IPS DF 6.9 (cell line): ENCODE data around the gene LTB4R.

Source experiments
- DNase-seq: peaks from one replicate; pipeline ENCODE4 v3.0.0-alpha.2; 2013; ENCODE audit warnings: low read depth, low spot score
- H3K27ac ChIP-seq: one replicate; pipeline ENCODE4 v1.5.1; 2013; ENCODE audit warnings: low read length, control low read depth
- H3K27me3 ChIP-seq: 2 replicates; pipeline ENCODE4 v1.6.1; 2013; ENCODE audit warnings: mild to moderate bottlenecking, low read length; ENCODE audit not compliant: control insufficient read depth, insufficient read depth
- H3K36me3 ChIP-seq: 2 replicates; pipeline ENCODE4 v1.6.1; 2013; ENCODE audit warnings: low read length; ENCODE audit not compliant: control insufficient read depth, insufficient read depth
- H3K4me1 ChIP-seq: 2 replicates; pipeline ENCODE4 v1.6.1; 2013; ENCODE audit warnings: low read length; ENCODE audit not compliant: control insufficient read depth, insufficient read depth
- H3K4me3 ChIP-seq: 2 replicates; pipeline ENCODE4 v1.5.1; 2013; ENCODE audit warnings: mild to moderate bottlenecking, low read length
- H3K9me3 ChIP-seq: 2 replicates; pipeline ENCODE4 v1.6.1; 2013; ENCODE audit warnings: low read length, inconsistent platforms; ENCODE audit not compliant: control insufficient read depth, insufficient read depth
- WGBS: extraction: QIAGEN DNeasy Blood & Tissue Kit; methylation state at CpG from one replicate; pipeline ENCODE4 v1.1.7; 2013; ENCODE audit warnings: mixed read lengths, missing lambda C conversion rate; ENCODE audit not compliant: insufficient read length, insufficient coverage; 5-methylcytosine and 5-hydroxymethylcytosine counted together

The LTB4R gene

DNA sequence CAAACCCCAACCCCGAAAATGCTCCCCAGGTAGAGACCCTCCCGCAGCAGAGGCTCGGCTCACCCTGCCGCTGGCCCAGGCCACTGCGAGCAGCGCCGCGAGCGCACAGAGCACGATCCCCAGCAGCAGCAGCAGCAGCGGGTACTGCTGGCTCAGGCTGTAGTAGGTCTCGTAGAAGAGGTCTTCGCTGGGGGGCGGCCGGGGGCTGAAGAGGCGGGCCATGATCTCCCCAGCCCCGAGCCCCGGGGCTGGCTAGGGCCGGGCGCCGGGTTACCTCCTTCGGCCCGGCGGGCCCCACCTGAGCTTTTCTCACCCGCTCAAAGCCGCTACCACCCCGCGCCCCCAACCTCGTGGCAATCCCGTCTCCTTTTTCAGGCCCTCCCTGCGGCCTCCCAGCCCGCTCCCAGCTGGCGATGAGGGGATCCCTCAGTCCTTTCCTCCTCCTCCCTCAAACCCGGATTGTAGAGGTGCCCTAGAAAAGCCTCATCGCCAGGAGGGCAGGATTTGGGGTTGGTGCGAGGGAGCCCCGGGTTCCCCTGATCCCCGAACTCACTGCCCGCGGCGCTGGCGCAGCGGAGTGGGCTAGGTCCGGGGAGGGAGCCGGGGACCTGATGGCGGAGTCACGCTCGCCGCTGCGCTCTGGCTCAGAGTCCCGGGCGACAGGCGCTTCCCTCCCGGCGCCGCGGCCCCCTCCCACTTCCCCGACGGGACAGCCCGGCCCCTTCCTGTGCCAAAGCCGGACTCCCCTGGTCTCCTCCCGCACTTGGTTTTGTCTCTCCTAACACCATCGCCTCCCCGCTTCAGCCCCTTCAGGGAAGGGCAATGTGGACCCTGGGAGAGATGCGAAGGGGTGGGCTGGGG, 23.4 kb downstream of the LTB4R start, which contains the start of gene ADCY4:
ADCY4 (minus strand) TSS at position 641 of the 861 bp plus-strand sequence; CDS start at position 222, 419 bp downstream.
- peaks cover 3% of the 10 kb centered on the region for H3K4me1 ChIP-seq
- H3K27ac ChIP-seq = no peak within 1 kb of the TSS
- peaks cover 62% of the 10 kb centered on the region for H3K27me3 ChIP-seq
- WGBS = no CpG with 5 or more reads among the region's 65 CpGs
- H3K36me3 ChIP-seq = no peaks in the 10 kb centered on the region
- peak within 1 kb of the TSS; percentile 66 for H3K4me3 ChIP-seq
- no peak for DNase-seq
- H3K9me3 ChIP-seq = no peaks in the 10 kb centered on the region

GRCh38 chr14:24335461-24336171, 24.3 kb downstream of the LTB4R start:
- DNase-seq = no peak
- H3K4me1 ChIP-seq = peaks cover 3% of the 10 kb centered on the region
- H3K27me3 ChIP-seq = peaks cover 71% of the 10 kb centered on the region
- no CpG with 5 or more reads among the region's 12 CpGs for WGBS
- H3K4me3 ChIP-seq = no peak overlapping the region; the same call in 1 of the 2 replicates
- no peaks in the 10 kb centered on the region for H3K36me3 ChIP-seq
- no peak overlapping the region for H3K27ac ChIP-seq
- H3K9me3 ChIP-seq = no peaks in the 10 kb centered on the region

GRCh38 chr14:24337144-24337823, 26.0 kb downstream of the LTB4R start:
- peaks cover 1% of the 10 kb centered on the region for H3K4me1 ChIP-seq

DNA sequence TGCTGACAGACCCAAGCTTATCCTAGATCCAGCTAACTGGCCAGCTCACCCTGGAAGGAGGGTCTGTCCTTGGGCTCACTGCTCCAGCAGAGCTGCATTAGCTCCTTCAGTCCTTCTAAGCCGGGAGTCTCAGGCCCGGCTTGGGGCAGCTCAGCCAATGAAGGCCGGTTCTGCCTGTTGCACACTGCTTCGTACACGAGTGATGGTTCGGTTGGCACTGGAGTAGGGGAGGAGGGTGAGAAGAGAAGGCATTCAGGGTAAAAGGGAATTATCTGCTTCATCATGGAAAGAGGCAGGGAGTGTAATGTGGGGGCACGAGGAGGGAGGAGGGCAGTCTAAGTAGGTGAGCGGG, 26.5 kb downstream of the LTB4R start:
- H3K4me3 ChIP-seq = no peak overlapping the region
- peaks cover 77% of the 10 kb centered on the region for H3K27me3 ChIP-seq
- H3K9me3 ChIP-seq = no peaks in the 10 kb centered on the region
- no peaks in the 10 kb centered on the region for H3K36me3 ChIP-seq
- DNase-seq = no peak
- H3K27ac ChIP-seq = no peak overlapping the region
- peaks cover 1% of the 10 kb centered on the region for H3K4me1 ChIP-seq
- no CpG with 5 or more reads among the region's 8 CpGs for WGBS

More at GRCh38 chr14:24337144-24337823, 26.0 kb downstream of the LTB4R start:
- H3K27me3 ChIP-seq = peaks cover 78% of the 10 kb centered on the region
- H3K27ac ChIP-seq = no peak overlapping the region
- H3K9me3 ChIP-seq = no peaks in the 10 kb centered on the region
- no peak overlapping the region for H3K4me3 ChIP-seq
- no CpG with 5 or more reads among the region's 7 CpGs for WGBS
- DNase-seq = no peak
- no peaks in the 10 kb centered on the region for H3K36me3 ChIP-seq

GRCh38 chr14:24338843-24339242, 27.5 kb downstream of the LTB4R start:
- Histone ChIP-seq H3K4me1 (peaks cover 1% of the 10 kb centered on the region), H3K27me3 (peaks cover 70% of the 10 kb centered on the region), H3K9me3 (no peaks in the 10 kb centered on the region), H3K27ac (no peak overlapping the region), H3K4me3 (peak overlapping the region; percentile 38; the same call in 1 of the 2 replicates), H3K36me3 (no peaks in the 10 kb centered on the region)
- DNase-seq = no peak
- no CpG with 5 or more reads among the region's 14 CpGs for WGBS

DNA sequence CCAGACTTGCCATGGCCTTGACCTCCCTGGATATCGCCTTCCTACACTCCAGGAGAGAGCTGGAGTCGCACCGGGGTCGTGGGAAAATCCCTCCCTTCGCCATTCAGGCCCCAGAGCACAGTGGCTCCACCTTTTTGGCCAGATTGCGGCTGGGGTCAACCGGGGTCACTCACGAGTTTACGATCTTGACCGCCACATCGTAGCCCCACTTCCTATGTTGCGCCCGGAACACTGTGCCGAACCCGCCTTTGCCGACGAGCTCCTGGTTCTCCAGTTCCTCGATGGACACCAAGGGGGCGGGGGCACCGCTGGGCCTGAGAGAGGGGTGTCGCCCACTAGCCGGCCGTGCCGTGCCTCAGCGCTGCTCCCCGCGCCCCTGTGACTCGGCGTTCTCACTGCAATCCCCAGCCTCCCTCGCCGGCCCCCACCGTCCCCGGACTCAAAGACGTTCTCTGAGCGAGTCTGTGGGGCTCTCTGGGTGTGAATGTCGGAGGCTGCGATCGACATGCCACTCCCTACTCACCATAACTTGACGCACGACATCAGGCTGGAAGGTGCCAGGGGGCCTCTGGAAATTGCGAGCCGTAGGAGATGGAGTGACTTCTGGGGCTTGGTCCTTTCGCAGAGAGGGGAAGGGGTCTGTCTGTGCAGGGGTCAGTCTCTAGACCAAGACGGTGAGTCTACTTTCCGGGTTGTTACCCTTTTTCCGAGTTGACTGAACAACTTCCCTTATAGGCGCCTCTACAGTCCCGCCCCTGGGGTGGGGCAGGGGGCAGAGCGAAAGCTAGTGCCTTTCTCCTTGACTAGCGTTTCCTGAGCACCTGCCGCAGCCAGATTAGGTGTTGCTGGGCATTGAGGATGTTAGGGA, 28.2 kb downstream of the LTB4R start, which contains the start of gene RIPK3:
RIPK3 (minus strand) TSS at position 708 of the 868 bp plus-strand sequence; CDS start at position 543, 165 bp downstream.
- Histone ChIP-seq H3K4me1 (peaks cover 1% of the 10 kb centered on the region), H3K36me3 (no peaks in the 10 kb centered on the region), H3K4me3 (peak within 1 kb of the TSS; percentile 38; the same call in 1 of the 2 replicates), H3K27me3 (peaks cover 63% of the 10 kb centered on the region), H3K9me3 (no peaks in the 10 kb centered on the region), H3K27ac (no peak within 1 kb of the TSS)
- no CpG with 5 or more reads among the region's 51 CpGs for WGBS
- DNase-seq = no peak

DNA sequence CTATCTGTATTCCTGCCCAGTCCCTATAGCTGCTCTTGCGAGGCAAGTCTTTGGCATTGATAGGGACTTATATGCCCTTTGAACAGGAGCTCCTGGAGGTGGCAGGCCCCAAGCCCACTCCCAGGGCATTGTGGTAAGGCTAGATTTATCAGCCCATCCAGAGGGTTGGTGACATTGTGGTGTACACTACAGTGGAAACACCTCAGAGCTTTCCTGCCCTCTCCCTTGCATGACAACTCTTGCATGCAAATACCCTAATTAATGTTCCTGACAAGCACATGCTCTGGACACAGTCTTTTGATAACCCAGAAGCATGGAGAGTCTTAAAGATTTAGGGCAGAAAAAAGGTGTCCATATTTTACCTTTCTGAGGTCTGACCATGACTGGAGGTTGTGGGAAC, 29.3 kb downstream of the LTB4R start:
- Histone ChIP-seq H3K27me3 (peaks cover 54% of the 10 kb centered on the region), H3K4me3 (no peak overlapping the region), H3K4me1 (peaks cover 1% of the 10 kb centered on the region), H3K27ac (no peak overlapping the region), H3K36me3 (no peaks in the 10 kb centered on the region), H3K9me3 (no peaks in the 10 kb centered on the region)
- no CpG with 5 or more reads among the region's 1 CpG for WGBS
- no peak for DNase-seq

- no peak overlapping the region for H3K4me3 ChIP-seq
- no CpG with 5 or more reads among the region's 4 CpGs for WGBS
- peaks cover 33% of the 10 kb centered on the region for H3K27me3 ChIP-seq
- H3K4me1 ChIP-seq = no peaks in the 10 kb centered on the region; the same call in none of the 2 replicates
- H3K27ac ChIP-seq = no peak overlapping the region
- no peaks in the 10 kb centered on the region for H3K36me3 ChIP-seq
- no peaks in the 10 kb centered on the region for H3K9me3 ChIP-seq
- no peak for DNase-seq
Observed at GRCh38 chr14:24342889-24343288, 31.6 kb downstream of the LTB4R start.

DNA sequence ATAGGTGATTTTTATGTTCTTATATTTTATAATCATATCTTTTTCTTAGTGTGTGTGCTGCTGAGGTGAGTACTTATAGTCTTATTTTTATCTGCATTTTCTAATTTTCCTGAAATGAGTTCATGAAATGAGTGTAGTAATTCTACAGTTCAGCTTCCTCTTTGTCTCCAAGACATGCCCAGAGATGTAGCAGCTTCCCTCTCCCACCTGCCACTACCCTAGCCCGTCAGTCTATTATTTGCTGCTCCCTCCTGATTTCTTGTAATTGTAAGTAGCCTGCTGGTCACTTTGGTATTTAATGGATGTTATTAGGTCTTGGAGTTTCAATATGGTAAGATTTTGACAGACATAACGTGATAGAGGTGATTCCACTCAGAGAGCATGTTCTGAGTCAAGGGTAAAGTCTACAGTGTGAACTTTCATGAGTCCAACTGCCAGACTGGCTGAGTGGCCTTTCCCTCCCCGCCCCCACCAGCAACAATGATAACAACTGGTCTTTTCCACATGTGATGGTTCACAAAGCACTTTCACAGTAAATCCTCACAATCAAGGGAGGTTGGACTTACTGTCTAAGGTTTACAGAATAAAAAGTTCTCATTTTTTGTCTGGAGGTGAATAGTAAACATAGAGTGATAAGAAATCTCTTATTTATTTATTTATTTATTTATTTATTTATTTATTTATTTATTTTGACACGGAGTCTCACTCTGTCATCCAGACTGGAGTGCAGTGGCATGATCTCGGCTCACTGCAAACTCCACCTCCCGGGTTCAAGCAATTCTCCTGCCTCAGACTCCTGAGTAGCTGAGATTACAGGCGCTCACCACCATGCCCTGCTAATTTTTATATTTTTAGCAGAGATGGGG, 32.7 kb downstream of the LTB4R start:
- Histone ChIP-seq H3K36me3 (no peaks in the 10 kb centered on the region), H3K4me3 (no peak overlapping the region), H3K27me3 (peaks cover 22% of the 10 kb centered on the region; the same call in 1 of the 2 replicates), H3K4me1 (no peaks in the 10 kb centered on the region; the same call in 1 of the 2 replicates), H3K27ac (no peak overlapping the region), H3K9me3 (no peaks in the 10 kb centered on the region)
- no peak for DNase-seq
- no CpG with 5 or more reads among the region's 7 CpGs for WGBS
